Karpas-422 (cell line): Measurements from ENCODE around the gene ZCCHC7. TPM values are rescaled to one million over a fixed set of nuclear protein-coding genes. Genes with fewer than 3 reads are reported as not detected.
"Not testable (repeated sequence)": the region's sequence is repeated elsewhere in the genome, so short reads cannot be mapped to it uniquely, and the experiment has no call there.

Experiments used
- DNase-seq: peaks from one replicate; pipeline ENCODE4 v3.0.0-alpha.2; 2015
- H2AFZ ChIP-seq: fragments of 200-600 bp; sonication (generic); 2 replicates; pipeline ENCODE4 v1.6.1; 2014; ENCODE audit warnings: antibody characterized with exemption, low read length, mixed read lengths
- H3K27ac ChIP-seq: fragments of 200-600 bp; sonication (generic); 2 replicates; pipeline ENCODE4 v1.5.1; 2014; ENCODE audit warnings: mild to moderate bottlenecking, low read length, moderate library complexity
- H3K27me3 ChIP-seq: fragments of 200-600 bp; sonication (generic); 2 replicates; pipeline ENCODE4 v1.6.1; 2014; ENCODE audit warnings: low read length, mixed read lengths
- H3K36me3 ChIP-seq: fragments of 200-600 bp; sonication (generic); 2 replicates; pipeline ENCODE4 v1.6.1; 2014; ENCODE audit warnings: low read length, mixed read lengths; ENCODE audit not compliant: insufficient read depth
- H3K4me1 ChIP-seq: fragments of 200-600 bp; sonication (generic); 2 replicates; pipeline ENCODE4 v1.6.1; 2014; ENCODE audit warnings: mild to moderate bottlenecking, low read length, mixed read lengths
- H3K4me2 ChIP-seq: fragments of 200-600 bp; sonication (generic); 2 replicates; pipeline ENCODE4 v1.6.1; 2014; ENCODE audit warnings: low read length, low read depth, mild to moderate bottlenecking; ENCODE audit not compliant: poor library complexity, severe bottlenecking
- H3K4me3 ChIP-seq: fragments of 200-600 bp; sonication (generic); 2 replicates; pipeline ENCODE4 v1.5.1; 2014; ENCODE audit warnings: mild to moderate bottlenecking, antibody characterized with exemption, low read length, mixed read lengths
- H3K79me2 ChIP-seq: fragments of 200-600 bp; sonication (generic); 2 replicates; pipeline ENCODE4 v1.6.1; 2014; ENCODE audit warnings: mild to moderate bottlenecking, low read length, mixed read lengths
- H3K9ac ChIP-seq: fragments of 200-600 bp; sonication (generic); 2 replicates; pipeline ENCODE4 v1.6.0; 2014; ENCODE audit warnings: low read length
- H3K9me2 ChIP-seq: fragments of 200-600 bp; sonication (generic), shearing (Covaris generic); replicated peaks from 2 replicates; pipeline ENCODE4 v1.6.0; 2014; ENCODE audit warnings: mild to moderate bottlenecking, low read length, moderate library complexity; ENCODE audit not compliant: insufficient read depth
- H3K9me3 ChIP-seq: fragments of 300-700, 200-600 bp; sonication (generic); 2 replicates; pipeline ENCODE4 v1.6.1; 2014; ENCODE audit warnings: low read length, mixed read lengths
- H4K20me1 ChIP-seq: fragments of 200-600 bp; sonication (generic); 2 replicates; pipeline ENCODE4 v1.6.1; 2014; ENCODE audit warnings: mild to moderate bottlenecking, antibody characterized with exemption, low read length, low read depth; ENCODE audit not compliant: insufficient read depth
- total RNA-seq: library from RNA; depleted of rRNA; stranded (reverse); fragments of >200 nt; shearing (Covaris generic); gene quantifications from 2 replicates; pipeline ENCODE4 v1.2.3, GENCODE V29; 2014; ENCODE audit warnings: low replicate concordance

The ZCCHC7 gene
- total RNA-seq, 1 experiment from 2014 or later: 85.1 TPM

DNA sequence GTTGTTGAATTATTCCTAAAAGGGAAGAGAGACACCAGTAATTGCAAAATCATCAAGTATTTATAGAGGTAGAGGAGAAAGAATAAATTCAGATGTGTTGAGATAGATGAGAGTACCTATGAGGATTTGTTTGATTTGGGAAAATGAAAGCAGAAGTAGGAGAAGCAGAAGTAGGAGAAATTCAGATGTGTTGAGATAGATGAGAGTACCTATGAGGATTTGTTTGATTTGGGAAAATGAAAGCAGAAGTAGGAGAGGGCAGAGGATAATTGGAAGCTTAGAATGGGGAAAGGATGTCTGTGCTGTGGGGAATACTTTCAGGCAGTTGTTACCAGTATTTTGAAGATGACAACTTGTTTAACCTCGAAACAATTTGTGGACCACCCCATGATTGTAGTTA, 35.1 kb upstream of the ZCCHC7 start:
- Histone ChIP-seq H3K27ac (peak overlapping the region; percentile 41), H2AFZ (no peak overlapping the region), H3K9ac (no peak overlapping the region), H3K4me3 (peak overlapping the region; percentile 39; the same call in 1 of the 2 replicates), H3K27me3 (no peaks in the 10 kb centered on the region), H3K9me3 (no peaks in the 10 kb centered on the region), H3K36me3 (peaks cover 30% of the 10 kb centered on the region), H3K4me2 (peak overlapping the region; percentile 79), H3K4me1 (peaks cover 55% of the 10 kb centered on the region), H4K20me1 (peaks cover 14% of the 10 kb centered on the region; the same call in 1 of the 2 replicates), H3K9me2 (no peaks in the 10 kb centered on the region), H3K79me2 (peaks cover 90% of the 10 kb centered on the region)
- no peak for DNase-seq

DNA sequence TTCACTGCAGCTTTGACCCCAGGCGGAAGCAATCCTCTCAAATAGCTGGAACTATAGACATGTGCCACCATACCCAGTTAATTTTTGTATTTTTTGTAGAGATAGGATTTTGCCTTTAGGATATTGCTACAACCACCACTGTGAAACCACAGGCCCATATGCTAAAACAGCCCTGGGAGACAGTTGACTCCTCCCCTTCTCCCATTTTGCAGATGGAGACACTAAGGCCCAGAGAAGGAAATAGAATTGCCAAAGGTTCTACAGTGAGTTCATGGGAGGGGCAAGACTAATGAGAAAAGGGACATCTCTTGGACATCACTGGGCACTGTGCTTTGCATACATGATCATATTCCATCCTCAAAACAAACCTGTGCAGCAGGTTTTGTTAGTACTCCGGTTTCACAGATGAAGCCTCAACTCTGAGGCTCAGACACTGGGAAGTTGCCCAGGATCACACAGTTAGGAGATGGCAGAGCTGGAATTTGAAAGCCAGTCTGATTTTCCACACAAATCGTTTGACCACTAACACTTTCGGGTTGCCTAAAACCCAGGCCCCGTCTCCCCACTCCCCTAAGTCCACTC, 27.6 kb upstream of the ZCCHC7 start:
- H3K9ac ChIP-seq, H3K36me3 ChIP-seq, DNase-seq, H2AFZ ChIP-seq, H4K20me1 ChIP-seq, H3K9me3 ChIP-seq, H3K27me3 ChIP-seq, H3K27ac ChIP-seq, H3K4me3 ChIP-seq, H3K9me2 ChIP-seq, H3K4me2 ChIP-seq, H3K4me1 ChIP-seq: not testable (repeated sequence)
- peaks cover 15% of the 10 kb centered on the region; the same call in 1 of the 2 replicates for H3K79me2 ChIP-seq

GRCh38 chr9:37094751-37095150, 25.6 kb upstream of the ZCCHC7 start:
- H2AFZ ChIP-seq: no peak overlapping the region
- no peak overlapping the region for H3K27ac ChIP-seq
- peaks cover 8% of the 10 kb centered on the region for H3K4me1 ChIP-seq
- H4K20me1 ChIP-seq: no peaks in the 10 kb centered on the region
- no peak for DNase-seq
- no peaks in the 10 kb centered on the region for H3K9me3 ChIP-seq
- no peaks in the 10 kb centered on the region for H3K9me2 ChIP-seq
- no peaks in the 10 kb centered on the region for H3K27me3 ChIP-seq
- no peaks in the 10 kb centered on the region for H3K36me3 ChIP-seq
- H3K4me3 ChIP-seq: no peak overlapping the region
- H3K4me2 ChIP-seq: no peak overlapping the region
- H3K9ac ChIP-seq: no peak overlapping the region
- H3K79me2 ChIP-seq: 0 out of 2 replicates have a peak, but pooled peaks cover 3% of the 10 kb centered on the region

DNA sequence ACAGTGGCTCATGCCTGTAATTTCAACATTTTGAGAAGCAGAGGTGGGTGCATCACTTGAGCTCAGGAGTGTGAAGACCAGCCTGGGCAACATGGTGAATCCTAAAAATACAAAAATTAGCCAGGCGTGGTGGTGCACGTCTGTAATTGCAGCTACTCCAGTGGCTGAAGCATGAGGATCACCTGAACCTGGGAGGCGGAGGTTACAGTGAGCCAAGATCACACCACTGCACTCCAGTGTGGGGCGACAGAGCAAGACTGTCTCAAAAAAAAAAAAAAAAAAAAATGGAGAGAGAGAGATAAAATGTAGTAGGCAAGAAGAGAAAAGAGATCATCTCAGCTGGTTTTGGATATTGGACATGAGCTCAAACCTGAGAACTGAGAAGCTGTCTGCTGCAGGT, 23.7 kb upstream of the ZCCHC7 start:
- Histone ChIP-seq H3K36me3 (no peaks in the 10 kb centered on the region), H3K9me3 (no peaks in the 10 kb centered on the region), H3K27me3 (no peaks in the 10 kb centered on the region), H3K4me1 (peaks cover 23% of the 10 kb centered on the region), H3K9me2 (no peaks in the 10 kb centered on the region), H3K27ac (no peak overlapping the region), H2AFZ (no peak overlapping the region), H3K9ac (no peak overlapping the region), H3K4me2 (no peak overlapping the region), H3K4me3 (no peak overlapping the region), H4K20me1 (no peaks in the 10 kb centered on the region), H3K79me2 (no peaks in the 10 kb centered on the region)
- no peak for DNase-seq

DNA sequence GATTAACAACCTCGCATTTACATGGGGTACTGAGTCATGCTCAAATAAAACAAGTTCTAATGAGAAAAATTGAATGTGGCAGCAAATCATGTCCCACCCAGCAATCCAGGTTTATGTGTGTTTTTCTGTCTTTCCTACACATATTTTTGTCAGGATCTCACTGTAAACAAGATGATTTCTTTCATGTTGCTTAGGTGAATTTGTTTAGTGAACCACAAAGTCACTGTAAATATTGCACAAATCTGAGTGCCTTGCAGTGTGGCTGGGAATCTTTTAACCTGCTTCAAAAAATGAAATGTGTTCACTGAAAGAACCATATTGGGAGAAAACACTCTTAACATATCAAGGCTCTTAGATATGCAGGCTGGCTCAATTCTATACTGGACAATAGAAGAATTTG, 23.1 kb upstream of the ZCCHC7 start:
- Histone ChIP-seq H2AFZ (no peak overlapping the region), H3K27me3 (no peaks in the 10 kb centered on the region), H3K9me2 (no peaks in the 10 kb centered on the region), H3K36me3 (no peaks in the 10 kb centered on the region), H3K4me1 (peaks cover 23% of the 10 kb centered on the region), H3K9ac (no peak overlapping the region), H3K4me2 (no peak overlapping the region), H4K20me1 (no peaks in the 10 kb centered on the region), H3K27ac (no peak overlapping the region), H3K4me3 (no peak overlapping the region), H3K79me2 (no peaks in the 10 kb centered on the region), H3K9me3 (no peaks in the 10 kb centered on the region)
- DNase-seq: no peak

GRCh38 chr9:37100327-37100726, 20.0 kb upstream of the ZCCHC7 start:
- Histone ChIP-seq H4K20me1 (no peaks in the 10 kb centered on the region), H3K4me1 (peaks cover 15% of the 10 kb centered on the region), H3K36me3 (no peaks in the 10 kb centered on the region), H3K27me3 (no peaks in the 10 kb centered on the region), H3K79me2 (no peaks in the 10 kb centered on the region), H2AFZ (0 out of 2 replicates have a peak overlapping the region, but pooled peaks have one; percentile 32), H3K27ac (peak overlapping the region; percentile 43), H3K4me3 (no peak overlapping the region), H3K4me2 (peak overlapping the region; percentile 53), H3K9me2 (no peaks in the 10 kb centered on the region), H3K9me3 (no peaks in the 10 kb centered on the region), H3K9ac (peak overlapping the region; percentile 17; the same call in 1 of the 2 replicates)
- DNase-seq: no peak

DNA sequence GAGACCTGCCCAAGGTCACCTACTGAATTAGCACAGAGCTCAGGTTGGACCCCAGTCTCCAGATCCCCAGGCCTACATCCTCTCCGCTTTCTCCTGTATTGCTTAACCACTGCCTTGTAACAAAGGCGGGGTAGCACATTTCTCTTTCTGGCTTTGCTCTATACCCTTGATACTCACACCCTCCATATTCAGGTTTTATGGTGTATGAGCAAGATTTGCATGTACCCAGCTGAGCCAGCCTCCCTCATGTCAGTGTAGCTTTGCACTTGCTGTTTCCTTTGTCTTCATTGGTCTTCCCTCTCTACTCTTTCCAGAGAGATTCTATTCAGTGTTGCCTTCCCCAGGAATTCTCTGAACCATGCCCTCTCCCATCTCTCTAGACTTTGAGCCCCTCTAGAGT, 19.6 kb upstream of the ZCCHC7 start:
- peak overlapping the region; percentile 43 for H3K27ac ChIP-seq
- no peaks in the 10 kb centered on the region for H3K79me2 ChIP-seq
- H3K4me2 ChIP-seq: peak overlapping the region; percentile 53
- H3K36me3 ChIP-seq: no peaks in the 10 kb centered on the region
- 0 out of 2 replicates have a peak overlapping the region, but pooled peaks have one; percentile 32 for H2AFZ ChIP-seq
- H3K9ac ChIP-seq: peak overlapping the region; percentile 17; the same call in 1 of the 2 replicates
- no peaks in the 10 kb centered on the region for H3K9me2 ChIP-seq
- H3K4me1 ChIP-seq: peaks cover 15% of the 10 kb centered on the region
- peak; percentile 78 for DNase-seq
- no peaks in the 10 kb centered on the region for H3K27me3 ChIP-seq
- no peak overlapping the region for H3K4me3 ChIP-seq
- H3K9me3 ChIP-seq: no peaks in the 10 kb centered on the region
- no peaks in the 10 kb centered on the region for H4K20me1 ChIP-seq

DNA sequence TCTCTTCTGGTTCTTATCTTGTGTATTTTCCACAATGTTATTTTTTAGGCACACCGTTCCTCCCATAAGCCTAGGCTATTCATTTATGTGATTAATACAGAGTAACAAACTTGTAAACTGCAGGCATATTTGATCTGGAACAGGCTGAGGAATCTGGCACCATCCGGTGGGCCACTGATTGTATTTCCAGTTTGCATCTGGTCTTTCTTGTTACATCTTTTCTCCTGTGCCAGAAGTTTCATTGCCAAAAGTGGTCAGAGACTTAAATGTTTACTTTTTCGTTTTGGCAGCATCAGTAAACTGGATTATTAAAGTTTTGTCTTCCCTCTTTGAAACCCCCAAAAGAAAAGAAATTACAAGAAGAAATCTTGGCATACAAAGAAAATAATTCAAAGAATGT, 17.9 kb upstream of the ZCCHC7 start:
- Histone ChIP-seq H3K4me3 (no peak overlapping the region), H3K36me3 (no peaks in the 10 kb centered on the region), H3K9me2 (no peaks in the 10 kb centered on the region), H3K4me1 (peaks cover 22% of the 10 kb centered on the region), H3K27ac (no peak overlapping the region), H4K20me1 (no peaks in the 10 kb centered on the region), H3K9ac (no peak overlapping the region), H3K4me2 (no peak overlapping the region), H2AFZ (no peak overlapping the region), H3K9me3 (no peaks in the 10 kb centered on the region), H3K27me3 (no peaks in the 10 kb centered on the region), H3K79me2 (no peaks in the 10 kb centered on the region)
- DNase-seq: no peak
